ACC112 (cell line): Measurements from ENCODE around the gene VENTX.
"Not testable (repeated sequence)": the region's sequence is repeated elsewhere in the genome, so short reads cannot be mapped to it uniquely, and the experiment has no call there.

Source experiments
- H2AFZ ChIP-seq: fragments of 200-600 bp; sonication (generic); one replicate; pipeline ENCODE4 v1.6.0; 2017; ENCODE audit warnings: antibody characterized with exemption, low read length; ENCODE audit not compliant: unreplicated experiment
- H3K27ac ChIP-seq: fragments of 200-600 bp; sonication (generic); 2 replicates; pipeline ENCODE4 v1.5.1; 2014; ENCODE audit warnings: low read depth, mild to moderate bottlenecking, antibody characterized with exemption, low read length, moderate library complexity
- H3K27me3 ChIP-seq: fragments of 200-600 bp; sonication (generic); 2 replicates; pipeline ENCODE4 v1.6.1; 2014; ENCODE audit warnings: mild to moderate bottlenecking, antibody characterized with exemption, low read length, moderate library complexity, mixed read lengths; ENCODE audit not compliant: insufficient read depth
- H3K36me3 ChIP-seq: fragments of 200-600 bp; sonication (generic); 2 replicates; pipeline ENCODE4 v1.6.1; 2016; ENCODE audit warnings: mild to moderate bottlenecking, antibody characterized with exemption, low read length, moderate library complexity, mixed read lengths; ENCODE audit not compliant: insufficient read depth
- H3K4me1 ChIP-seq: fragments of 200-600 bp; sonication (generic); one replicate; pipeline ENCODE4 v1.6.1; 2016; ENCODE audit warnings: low read length, mixed read lengths; ENCODE audit not compliant: insufficient read depth, unreplicated experiment, control insufficient read depth
- H3K4me3 ChIP-seq: fragments of 200-600 bp; sonication (generic); 2 replicates; pipeline ENCODE4 v1.5.1; 2014; ENCODE audit warnings: mild to moderate bottlenecking, low read depth, low read length
- H3K79me2 ChIP-seq: fragments of 200-600 bp; sonication (generic); one replicate; pipeline ENCODE4 v1.6.0; 2016; ENCODE audit warnings: low read length; ENCODE audit not compliant: control insufficient read depth, unreplicated experiment, insufficient read depth

The VENTX gene

DNA sequence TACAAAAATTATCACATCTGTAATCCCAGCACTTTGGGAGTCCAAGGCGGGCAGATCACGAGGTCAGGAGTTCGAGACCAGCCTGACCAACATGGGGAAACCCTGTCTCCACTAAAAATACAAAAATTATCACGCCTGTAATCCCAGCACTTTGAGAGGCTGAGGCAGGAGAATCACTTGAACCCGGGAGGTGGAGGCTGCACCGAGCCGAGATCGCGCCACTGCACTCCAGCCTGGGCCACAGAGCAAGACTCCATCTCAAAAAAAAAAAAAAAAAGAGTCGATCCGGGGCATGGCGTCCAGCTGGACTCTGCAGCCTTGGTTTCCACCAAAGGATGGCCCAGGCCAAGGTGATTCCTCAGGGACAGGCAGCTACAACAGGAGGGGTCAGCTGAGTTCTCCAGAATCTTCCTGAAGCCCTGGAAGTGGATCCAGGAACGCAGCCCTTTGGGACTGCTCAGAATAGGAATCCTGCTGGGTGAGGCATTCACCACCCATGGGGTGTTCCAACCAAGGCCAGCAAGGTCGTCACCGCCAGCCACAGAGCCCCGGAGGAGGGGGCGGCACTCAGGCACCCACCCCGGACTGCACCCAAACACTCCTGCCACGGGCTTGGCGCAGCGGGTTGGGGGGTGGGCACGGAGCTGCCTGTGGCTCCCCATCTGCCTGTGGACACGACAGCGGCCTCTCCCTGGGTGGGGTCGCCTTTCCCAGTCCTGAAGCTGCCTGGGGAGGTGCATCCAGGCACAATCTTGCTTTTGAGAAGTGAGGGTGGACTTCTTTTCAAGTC lies 19.7 kb upstream of the VENTX start:
- Histone ChIP-seq H3K27ac (no peak overlapping the region), H3K4me3 (no peak overlapping the region), H3K27me3 (peaks cover 7% of the 10 kb centered on the region), H3K36me3 (no peaks in the 10 kb centered on the region), H3K79me2 (no peaks in the 10 kb centered on the region), H2AFZ (no peak overlapping the region), H3K4me1 (no peaks in the 10 kb centered on the region)

DNA sequence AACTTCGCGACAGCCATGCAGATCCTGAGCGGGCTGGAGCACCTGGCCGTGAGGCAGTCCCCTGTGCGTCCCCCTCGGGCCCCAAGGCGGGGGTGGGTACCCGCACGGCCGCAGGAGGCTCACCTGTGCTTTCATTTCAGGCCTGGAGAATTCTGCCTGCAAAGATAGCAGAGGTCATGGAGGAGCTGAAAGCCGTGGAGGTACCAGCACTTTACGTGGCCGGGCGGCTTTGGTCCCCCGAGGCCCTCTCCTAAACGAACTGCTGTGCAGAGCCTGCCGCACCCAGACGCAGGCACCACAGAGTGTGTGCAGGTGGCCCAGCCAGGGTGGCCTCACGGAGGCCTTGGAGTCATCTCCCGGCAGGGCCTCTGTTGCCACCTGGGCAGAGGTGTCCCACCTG lies 18.8 kb upstream of the VENTX start:
- Histone ChIP-seq H3K27me3 (peaks cover 7% of the 10 kb centered on the region), H2AFZ (no peak overlapping the region), H3K4me1 (no peaks in the 10 kb centered on the region), H3K79me2 (no peaks in the 10 kb centered on the region), H3K4me3 (no peak overlapping the region), H3K27ac (no peak overlapping the region), H3K36me3 (no peaks in the 10 kb centered on the region)

DNA sequence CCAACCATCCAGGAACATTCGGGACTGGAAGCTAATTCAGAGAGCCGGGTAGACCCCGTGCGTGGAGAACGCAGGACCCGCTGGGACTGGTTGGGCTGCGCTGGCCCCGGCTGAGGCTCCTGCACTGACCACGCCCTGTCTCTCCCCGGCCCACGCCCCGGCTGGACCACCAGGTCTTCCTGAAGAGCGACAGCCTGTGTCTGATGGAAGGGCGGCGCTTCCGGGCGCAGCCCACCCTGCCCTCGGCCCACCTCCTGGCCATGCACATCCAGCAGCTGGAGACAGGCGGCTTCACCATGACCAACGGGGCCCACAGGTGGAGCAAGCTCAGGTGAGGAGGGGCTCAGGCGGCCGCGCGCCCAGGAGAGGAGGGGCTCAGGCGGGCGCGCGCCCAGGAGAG lies 17.9 kb upstream of the VENTX start:
- Histone ChIP-seq H2AFZ (no peak overlapping the region), H3K79me2 (no peaks in the 10 kb centered on the region), H3K27me3 (peaks cover 7% of the 10 kb centered on the region), H3K36me3 (no peaks in the 10 kb centered on the region), H3K4me1 (no peaks in the 10 kb centered on the region), H3K27ac (no peak overlapping the region), H3K4me3 (no peak overlapping the region)

DNA sequence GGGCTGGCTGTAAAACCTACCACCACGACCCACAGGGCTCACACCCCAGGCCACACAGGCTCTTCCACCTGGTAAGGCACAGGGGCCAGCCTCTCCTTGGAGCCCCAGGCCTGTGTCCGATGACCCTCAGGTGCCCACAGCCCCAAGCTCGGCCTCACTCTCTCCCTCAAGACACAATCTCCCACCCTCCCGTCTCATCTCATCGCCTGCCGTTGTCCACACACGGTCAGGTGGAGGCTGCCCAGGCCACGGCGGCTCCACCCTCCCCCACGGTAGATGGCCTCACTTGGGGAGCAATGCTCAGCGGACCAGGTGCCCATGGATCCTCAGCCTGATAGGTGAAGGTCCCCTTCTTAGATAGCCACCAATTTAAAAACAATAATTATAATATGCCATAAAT lies 16.3 kb upstream of the VENTX start:
- Histone ChIP-seq H3K4me3 (no peak overlapping the region), H2AFZ (no peak overlapping the region), H3K36me3 (no peaks in the 10 kb centered on the region), H3K79me2 (no peaks in the 10 kb centered on the region), H3K4me1 (no peaks in the 10 kb centered on the region), H3K27me3 (peaks cover 7% of the 10 kb centered on the region), H3K27ac (no peak overlapping the region)

DNA sequence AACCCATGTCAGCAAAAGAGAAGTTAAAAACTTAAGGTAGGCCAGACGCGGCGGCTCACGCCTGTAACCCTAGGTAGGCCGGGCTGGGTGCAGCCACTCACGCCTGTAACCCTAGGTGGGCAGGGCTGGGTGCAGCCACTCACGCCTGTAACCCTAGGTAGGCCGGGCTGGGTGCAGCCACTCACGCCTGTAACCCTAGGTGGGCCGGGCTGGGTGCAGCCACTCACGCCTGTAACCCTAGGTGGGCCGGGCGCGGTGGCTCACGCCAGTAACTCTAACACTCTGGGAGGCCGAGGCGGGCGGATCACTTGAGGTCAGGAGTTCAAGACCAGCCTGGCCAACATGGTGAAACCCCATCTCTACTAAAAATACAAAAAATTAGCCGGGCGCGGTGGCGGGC lies 15.9 kb upstream of the VENTX start:
- H3K36me3 ChIP-seq, H3K79me2 ChIP-seq, H3K27ac ChIP-seq, H3K4me1 ChIP-seq, H2AFZ ChIP-seq, H3K4me3 ChIP-seq, H3K27me3 ChIP-seq: not testable (repeated sequence)

DNA sequence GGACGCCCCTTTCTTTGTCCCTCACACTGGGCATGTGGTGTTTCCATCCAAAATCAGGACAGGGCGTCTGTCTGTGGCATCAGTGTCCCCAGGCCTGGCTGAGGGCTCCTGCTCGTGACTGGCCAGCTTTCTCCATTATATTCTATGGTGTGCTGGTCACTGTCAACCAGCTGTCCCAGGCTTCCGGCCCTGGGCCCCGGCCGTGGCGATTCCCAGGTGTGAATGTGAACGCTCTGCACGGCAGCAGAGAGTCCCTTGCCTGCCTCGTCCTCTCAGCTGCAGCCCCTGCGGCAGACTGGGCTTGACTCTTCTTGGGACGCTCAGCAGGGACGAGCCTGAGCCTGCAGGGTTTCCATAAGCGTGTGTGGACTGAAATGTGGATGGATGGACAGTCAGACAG lies 13.6 kb upstream of the VENTX start:
- no peaks in the 10 kb centered on the region for H3K79me2 ChIP-seq
- no peaks in the 10 kb centered on the region for H3K36me3 ChIP-seq
- H3K27ac ChIP-seq: no peak overlapping the region
- H3K27me3 ChIP-seq: peaks cover 18% of the 10 kb centered on the region
- H3K4me3 ChIP-seq: no peak overlapping the region
- no peaks in the 10 kb centered on the region for H3K4me1 ChIP-seq
- no peak overlapping the region for H2AFZ ChIP-seq

DNA sequence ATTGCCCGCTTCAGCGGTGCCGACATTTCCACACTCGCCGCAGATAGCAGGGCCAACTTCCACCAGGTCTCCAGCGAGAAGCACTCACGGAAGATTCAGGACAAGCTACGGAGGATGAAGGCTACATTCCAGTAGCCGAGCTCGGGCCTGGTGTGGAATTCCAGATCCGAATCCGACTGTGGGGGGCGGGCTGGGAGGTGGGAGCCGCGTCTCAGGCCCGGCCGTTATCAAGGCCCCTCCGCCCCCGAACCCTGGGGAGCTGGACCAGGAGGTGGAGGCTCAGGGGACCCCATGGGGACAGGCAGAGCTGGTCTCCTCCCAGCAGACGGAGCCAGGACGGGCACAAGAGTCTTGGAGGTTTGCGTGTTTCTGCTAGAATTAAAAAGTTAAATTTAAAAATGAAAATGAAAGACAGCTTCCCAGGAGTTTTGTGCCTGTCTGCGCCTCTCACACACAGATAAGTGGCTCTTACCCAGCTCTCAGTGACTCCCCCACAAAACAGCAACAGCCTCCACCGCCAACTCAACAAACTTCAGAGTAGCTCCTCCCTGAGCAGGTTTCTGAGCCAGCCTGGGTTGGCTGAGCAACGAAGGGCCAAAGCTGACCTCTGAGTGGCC lies 12.8 kb upstream of the VENTX start:
- H3K4me1 ChIP-seq: no peaks in the 10 kb centered on the region
- no peak overlapping the region for H3K27ac ChIP-seq
- peaks cover 19% of the 10 kb centered on the region for H3K27me3 ChIP-seq
- no peak overlapping the region for H3K4me3 ChIP-seq
- H3K79me2 ChIP-seq: no peaks in the 10 kb centered on the region
- H2AFZ ChIP-seq: no peak overlapping the region
- no peaks in the 10 kb centered on the region for H3K36me3 ChIP-seq

DNA sequence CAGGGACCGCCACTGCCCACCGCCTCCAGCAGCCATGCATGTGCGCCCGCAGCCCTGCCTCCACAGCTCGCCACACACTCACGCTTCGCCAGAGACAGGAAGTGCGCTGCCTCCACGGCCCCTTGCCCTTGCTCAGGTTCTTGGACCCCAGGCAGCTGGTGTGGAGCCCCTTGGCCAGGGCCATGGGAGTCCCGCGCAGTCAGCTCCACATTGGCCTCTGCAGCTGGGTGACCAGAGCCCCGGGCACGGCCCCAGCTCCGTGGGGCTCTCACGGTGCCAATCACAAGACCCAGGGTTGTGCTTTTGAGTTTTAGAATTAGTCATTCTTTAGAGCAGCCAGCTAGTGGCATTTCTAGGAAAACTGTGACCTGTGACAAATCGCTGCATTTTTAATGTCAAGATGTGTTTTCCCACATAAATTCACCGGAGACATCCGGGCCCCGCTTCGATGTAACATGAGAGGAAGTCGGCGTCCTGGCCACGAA lies 11.9 kb upstream of the VENTX start:
- no peak overlapping the region for H2AFZ ChIP-seq
- H3K79me2 ChIP-seq: no peaks in the 10 kb centered on the region
- H3K27me3 ChIP-seq: peaks cover 25% of the 10 kb centered on the region

DNA sequence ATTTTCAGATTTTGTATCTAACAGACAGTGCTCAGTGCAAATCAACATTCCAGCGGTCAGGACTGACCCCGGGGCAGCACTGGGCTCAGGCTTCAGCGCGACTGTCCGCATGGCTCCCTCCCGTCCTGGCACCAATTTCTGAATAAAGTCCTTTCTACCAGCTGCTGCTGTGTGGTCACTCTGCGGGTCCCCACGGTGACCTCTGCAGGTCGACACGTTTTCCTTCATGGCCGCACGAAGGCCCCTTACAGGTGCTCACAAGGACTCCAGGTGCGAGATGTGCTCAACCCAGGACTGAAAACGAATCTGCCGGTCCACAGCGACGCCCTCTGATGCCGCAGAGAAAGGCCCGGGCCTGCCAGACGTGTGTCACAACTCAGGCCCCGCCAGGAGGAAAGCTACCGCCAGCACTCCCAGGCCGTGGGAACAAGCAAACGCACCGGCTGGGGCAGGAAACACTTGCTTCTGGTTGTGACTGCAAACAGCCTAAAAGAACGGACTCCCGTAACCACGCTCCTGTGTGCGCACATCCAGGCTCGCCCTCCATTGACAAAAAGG lies 11.3 kb upstream of the VENTX start:
- no peak overlapping the region for H3K27ac ChIP-seq
- no peaks in the 10 kb centered on the region for H3K36me3 ChIP-seq
- H3K4me3 ChIP-seq: no peak overlapping the region
- H3K4me1 ChIP-seq: no peaks in the 10 kb centered on the region
- H3K27me3 ChIP-seq: peaks cover 30% of the 10 kb centered on the region
- no peaks in the 10 kb centered on the region for H3K79me2 ChIP-seq
- H2AFZ ChIP-seq: no peak overlapping the region

More for the DNA sequence above, 11.9 kb upstream of the VENTX start:
- H3K36me3 ChIP-seq: no peaks in the 10 kb centered on the region
- H3K4me3 ChIP-seq: no peak overlapping the region
- no peak overlapping the region for H3K27ac ChIP-seq
- no peaks in the 10 kb centered on the region for H3K4me1 ChIP-seq

DNA sequence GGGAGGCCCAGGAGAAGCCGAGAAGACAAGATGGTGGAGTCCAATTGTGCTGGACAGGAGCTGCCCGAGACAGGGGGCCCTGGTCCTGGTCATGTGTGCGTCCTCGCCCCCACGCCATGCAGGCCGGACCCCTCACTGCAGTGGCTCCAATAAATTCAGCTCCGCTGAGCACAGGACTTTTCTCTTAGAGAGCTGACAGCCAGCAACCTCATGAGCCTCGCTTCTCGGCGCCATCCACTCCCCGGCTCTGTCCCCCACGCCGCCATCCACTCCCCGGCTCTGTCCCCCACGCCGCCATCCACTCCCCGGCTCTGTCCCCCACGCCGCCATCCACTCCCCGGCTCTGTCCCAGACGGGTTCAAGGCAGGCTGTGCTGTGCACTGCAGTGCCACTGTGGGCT lies 10.4 kb upstream of the VENTX start:
- Histone ChIP-seq H3K79me2 (no peaks in the 10 kb centered on the region), H2AFZ (no peak overlapping the region), H3K4me1 (no peaks in the 10 kb centered on the region), H3K4me3 (no peak overlapping the region), H3K27me3 (peaks cover 39% of the 10 kb centered on the region), H3K36me3 (no peaks in the 10 kb centered on the region), H3K27ac (no peak overlapping the region)
